Ovary (tissue), 9 donors: Measurements from ENCODE around the gene ROR2. TPM values are rescaled to one million over a fixed set of nuclear protein-coding genes. Genes with fewer than 3 reads are reported as not detected.

Source experiments
- DNase-seq, 5 donors: peaks; one replicate each; pipeline ENCODE4 v3.0.0-alpha.2; 2019 to 2020
- H3K27ac ChIP-seq, 2 donors: fragments of 200-600 bp; one replicate each; pipeline versions ENCODE4 v1.5.1 to v1.8.0; 2019 to 2022
- H3K27me3 ChIP-seq: fragments of 200-600 bp; one replicate; pipeline ENCODE4 v1.8.0; 2022
- H3K36me3 ChIP-seq: fragments of 200-600 bp; sonication (generic); one replicate; pipeline ENCODE4 v1.5.1; 2019
- H3K4me1 ChIP-seq: one replicate; pipeline ENCODE4 v1.8.1; 2013; ENCODE audit warnings: mild to moderate bottlenecking, moderate library complexity; ENCODE audit not compliant: insufficient read depth
- H3K4me3 ChIP-seq: fragments of 200-600 bp; sonication (generic); one replicate; pipeline ENCODE4 v1.5.1; 2017
- H3K9me3 ChIP-seq, 2 donors: fragments of 200-600 bp in 1 of 2; sonication (generic) in 1 of 2; one replicate each; pipeline versions ENCODE4 v1.5.1 to v1.8.1; 2013 to 2019; ENCODE audit warnings: mild to moderate bottlenecking in 1 of 2, moderate library complexity in 1 of 2
- EP300 ChIP-seq: sonication (generic); formaldehyde crosslinking; IDR thresholded peaks from one replicate; pipeline ENCODE4 v1.6.1; 2017; ENCODE audit warnings: antibody characterized with exemption
- POLR2A ChIP-seq: fragments of 450-650 bp; IDR thresholded peaks from one replicate; pipeline ENCODE4 v1.6.1; 2017; ENCODE audit warnings: antibody characterized with exemption, mild to moderate bottlenecking, moderate library complexity
- WGBS, 3 donors: extraction: QIAGEN DNeasy Blood & Tissue Kit in 1 of 3; methylation state at CpG; one replicate each; pipeline versions ENCODE4 v1.1.5 to v1.1.7; 2013 to 2017; 5-methylcytosine and 5-hydroxymethylcytosine counted together
- intact Hi-C, 4 donors: fragments of 100-400 bp; cut with DNase I; formaldehyde crosslinking; loops; one replicate each; pipeline versions ENCODE4 v1.11.0 to v1.15.1; 2022 to 2023
- polyA plus RNA-seq, 2 donors: library from polyadenylated mRNA; stranded (reverse); fragments of 200-250 nt in 1 of 2; fragments of 350-450 nt in 1 of 2; fragmentation: Illumina TruSeq in 1 of 2; extraction: RNeasy Lipid Tissue Mini Kit (QIAGEN cat#74804) in 1 of 2; gene quantifications; one replicate each; pipeline ENCODE4 v1.2.3, GENCODE V29; 2013 to 2014
- total RNA-seq, 7 donors: library from RNA; depleted of rRNA in 2 of 7; stranded (reverse); fragments of >200 nt in 2 of 7; fragmentation: NEBNext Ultra II Directional in 3 of 7; extraction: Animal tissue kit (Norgen Biotek cat#: 25700) in 3 of 7; gene quantifications; one replicate each; pipeline versions ENCODE4 v1.1.0 to v1.2.4, GENCODE V29; 2016 to 2023
- TF ChIP-seq, protein P1 (sequence below), 3 donors: fragments of 450-650 bp in 2 of 3; fragments of 200-600 bp in 1 of 3; IDR thresholded peaks; one replicate each; pipeline versions ENCODE4 v1.5.1 to v1.8.0; 2016 to 2022; ENCODE audit warnings: antibody characterized with exemption in 3 of 3, mild to moderate bottlenecking in 1 of 3
- donor health status: DM: no; HTN: no; CAD: no; lungs with moderate emphysema.
- donor health status: DM: no; HTN: no; CAD: no.
- donor health status: Bipolar disorder and iron deficiency.
- donor health status: DM: yes; HTN: yes; CAD: no.
- donor health status: DM: no; HTN: no; CAD: no.
- donor health status: DM: yes; HTN: yes; CAD: no.

The ROR2 gene
- total and polyA plus RNA-seq, 9 donors = 11.4 to 35.5 (median 27.7) TPM

DNA sequence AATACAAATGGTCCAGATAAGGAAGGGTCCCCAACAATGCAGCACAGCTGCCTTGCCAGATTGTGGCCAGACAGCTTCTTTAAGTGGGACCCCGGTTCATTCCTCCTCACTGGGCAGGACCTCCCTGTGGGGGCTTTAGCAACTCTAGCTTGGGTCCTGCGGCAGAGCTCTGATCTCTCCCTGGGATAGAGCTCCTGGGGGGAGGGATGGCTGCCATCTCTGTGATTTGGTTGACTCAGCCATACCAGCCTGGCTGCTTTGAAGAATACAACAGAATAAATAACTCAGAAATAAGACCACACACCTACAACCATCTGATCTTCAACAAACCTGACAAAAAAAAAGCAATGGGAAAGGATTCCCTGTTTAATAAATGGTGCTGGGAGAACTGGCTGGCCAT is 22.7 kb upstream of the ROR2 start:
- no peaks in the 10 kb centered on the region for H3K9me3 ChIP-seq
- no peaks in the 10 kb centered on the region for H3K36me3 ChIP-seq
- intact Hi-C loops = no loop called here
- no peak overlapping the region for H3K4me3 ChIP-seq
- no peaks in the 10 kb centered on the region for H3K4me1 ChIP-seq
- WGBS, 3 donors = 68 to 78% (median 69%) methylated on average over 2 of the region's 2 CpGs
- no peaks in the 10 kb centered on the region for H3K27me3 ChIP-seq
- H3K27ac ChIP-seq = no peak overlapping the region
- no peak for DNase-seq
- TF ChIP-seq, protein P1, sequence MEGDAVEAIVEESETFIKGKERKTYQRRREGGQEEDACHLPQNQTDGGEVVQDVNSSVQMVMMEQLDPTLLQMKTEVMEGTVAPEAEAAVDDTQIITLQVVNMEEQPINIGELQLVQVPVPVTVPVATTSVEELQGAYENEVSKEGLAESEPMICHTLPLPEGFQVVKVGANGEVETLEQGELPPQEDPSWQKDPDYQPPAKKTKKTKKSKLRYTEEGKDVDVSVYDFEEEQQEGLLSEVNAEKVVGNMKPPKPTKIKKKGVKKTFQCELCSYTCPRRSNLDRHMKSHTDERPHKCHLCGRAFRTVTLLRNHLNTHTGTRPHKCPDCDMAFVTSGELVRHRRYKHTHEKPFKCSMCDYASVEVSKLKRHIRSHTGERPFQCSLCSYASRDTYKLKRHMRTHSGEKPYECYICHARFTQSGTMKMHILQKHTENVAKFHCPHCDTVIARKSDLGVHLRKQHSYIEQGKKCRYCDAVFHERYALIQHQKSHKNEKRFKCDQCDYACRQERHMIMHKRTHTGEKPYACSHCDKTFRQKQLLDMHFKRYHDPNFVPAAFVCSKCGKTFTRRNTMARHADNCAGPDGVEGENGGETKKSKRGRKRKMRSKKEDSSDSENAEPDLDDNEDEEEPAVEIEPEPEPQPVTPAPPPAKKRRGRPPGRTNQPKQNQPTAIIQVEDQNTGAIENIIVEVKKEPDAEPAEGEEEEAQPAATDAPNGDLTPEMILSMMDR (IDR thresholded peaks at IDR 0.05) = no peak
- TF ChIP-seq EP300 = no peak
- no peak for TF ChIP-seq POLR2A

DNA sequence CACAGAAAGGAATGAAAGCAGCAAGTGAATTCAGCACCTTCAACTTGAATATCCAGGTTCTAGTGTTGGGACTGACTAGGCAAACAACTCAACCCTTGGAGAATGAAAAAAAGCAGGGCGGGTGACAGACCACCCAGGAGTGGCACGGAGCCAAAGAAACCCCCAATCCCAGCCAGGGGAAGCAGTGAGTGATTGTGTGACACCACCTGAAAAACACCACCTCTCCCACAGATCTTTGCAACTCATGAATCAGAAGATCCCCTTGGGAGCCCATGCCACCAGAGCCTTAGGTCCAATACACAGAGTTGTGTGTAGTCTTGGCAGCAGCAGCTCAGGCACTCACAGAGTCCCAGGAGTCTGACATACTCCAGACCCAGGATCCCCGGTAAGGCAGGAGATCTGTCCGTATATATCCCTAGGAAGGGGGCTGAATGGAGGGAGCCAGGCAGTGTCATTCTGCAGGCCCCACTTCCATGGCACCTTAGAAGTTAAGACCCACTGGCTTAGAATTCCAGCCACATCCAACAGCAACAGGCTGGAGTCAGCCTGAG is 22.1 kb upstream of the ROR2 start:
- Histone ChIP-seq H3K27me3 (no peaks in the 10 kb centered on the region), H3K36me3 (no peaks in the 10 kb centered on the region), H3K9me3 (no peaks in the 10 kb centered on the region), H3K4me3 (no peak overlapping the region), H3K27ac (no peak overlapping the region), H3K4me1 (no peaks in the 10 kb centered on the region)
- TF ChIP-seq EP300 (no peak), POLR2A (no peak)
- TF ChIP-seq, protein P1 (IDR thresholded peaks at IDR 0.05) = no peak
- WGBS, 3 donors = 51 to 65% (median 57%) methylated on average over 4 of the region's 4 CpGs
- intact Hi-C loops = no loop called here
- no peak for DNase-seq

DNA sequence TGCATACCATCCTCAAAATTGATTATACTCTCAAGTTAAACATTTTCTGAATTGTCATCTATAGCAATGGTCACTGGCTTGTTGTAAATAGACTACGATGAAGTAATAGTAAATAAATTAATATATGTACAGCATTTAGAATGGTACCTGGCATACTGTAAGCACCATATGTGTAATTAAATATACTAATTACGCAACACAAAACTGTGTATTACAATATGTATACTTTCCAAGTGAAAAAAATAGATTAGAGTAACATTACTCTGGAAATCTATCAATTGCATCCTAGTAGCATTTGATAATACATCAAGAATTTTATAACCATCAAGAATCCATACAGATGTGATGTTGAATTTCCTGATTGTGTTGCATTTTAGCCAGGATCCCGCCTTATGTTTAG is 17.2 kb upstream of the ROR2 start:
- no peaks in the 10 kb centered on the region for H3K4me1 ChIP-seq
- no peak overlapping the region for H3K27ac ChIP-seq
- WGBS, 3 donors = 95 to 96% (median 95%) methylated on average over 3 of the region's 3 CpGs
- no peak for DNase-seq
- H3K27me3 ChIP-seq = no peaks in the 10 kb centered on the region
- no peaks in the 10 kb centered on the region for H3K9me3 ChIP-seq
- H3K36me3 ChIP-seq = no peaks in the 10 kb centered on the region
- intact Hi-C loops = no loop called here
- H3K4me3 ChIP-seq = no peak overlapping the region
- no peak for TF ChIP-seq POLR2A
- TF ChIP-seq, protein P1 (IDR thresholded peaks at IDR 0.05) = no peak

DNA sequence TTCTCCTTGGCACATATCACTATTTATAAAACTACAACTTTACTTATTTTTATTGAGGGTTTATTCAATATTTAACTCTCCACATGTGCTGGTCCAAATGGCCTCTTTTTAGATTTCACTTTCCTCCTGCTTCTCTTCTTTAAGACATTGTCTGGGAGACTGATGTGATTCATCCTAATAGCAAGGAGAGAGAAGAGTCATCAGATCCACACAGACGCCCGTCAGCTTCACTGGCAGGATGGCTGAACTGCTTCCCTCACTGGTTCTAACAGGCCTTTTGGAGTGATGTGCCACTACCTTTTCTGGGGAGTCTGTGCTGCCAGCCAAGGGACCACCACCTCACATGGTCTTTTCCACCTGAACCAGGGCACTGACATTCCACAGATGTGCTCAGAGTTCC is 16.5 kb upstream of the ROR2 start:
- intact Hi-C loops = no loop called here
- DNase-seq = no peak
- Histone ChIP-seq H3K27ac (no peak overlapping the region), H3K4me3 (no peak overlapping the region), H3K9me3 (no peaks in the 10 kb centered on the region), H3K4me1 (no peaks in the 10 kb centered on the region), H3K36me3 (no peaks in the 10 kb centered on the region), H3K27me3 (no peaks in the 10 kb centered on the region)
- 81 to 92% (median 90%) methylated on average over 2 of the region's 2 CpGs for WGBS, 3 donors
- TF ChIP-seq, protein P1 (IDR thresholded peaks at IDR 0.05) = no peak
- TF ChIP-seq EP300 = no peak
- no peak for TF ChIP-seq POLR2A
